ENCODE results near the gene MYO9A. TPM values are rescaled to one million over a fixed set of nuclear protein-coding genes. Genes with fewer than 3 reads are reported as not detected.

The MYO9A gene
- total RNA-seq, 1 donor from 2014 or later = 39.2 TPM

DNA sequence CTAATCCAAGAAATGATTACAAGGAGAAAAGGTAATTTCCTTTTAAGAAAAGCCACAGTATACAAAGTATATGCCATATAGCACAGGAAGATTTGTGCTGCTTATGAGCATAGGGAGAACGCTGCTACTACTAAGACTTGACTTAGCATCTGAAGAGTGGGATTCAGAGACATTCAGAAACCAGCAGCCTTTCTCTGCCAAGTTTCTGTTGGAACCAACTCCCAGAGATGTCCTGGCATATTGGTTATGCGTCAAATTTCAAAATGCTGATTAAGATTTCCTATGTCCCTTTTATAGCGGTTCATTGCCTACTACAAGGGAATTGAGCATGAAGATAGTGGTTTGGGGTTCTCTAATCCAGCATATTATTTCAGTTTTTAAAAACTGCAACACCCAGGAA lies 302.6 kb downstream of the MYO9A start:
- Mint-ChIP-seq H3K4me1 (ENCODE audit: unreplicated experiment) (no peaks in the 10 kb centered on the region), H3K4me3 (ENCODE audit: unreplicated experiment) (no peak overlapping the region), H3K36me3 (ENCODE audit: low read depth, unreplicated experiment) (peaks cover 4% of the 10 kb centered on the region), H3K27ac (ENCODE audit: unreplicated experiment) (no peak overlapping the region), H3K9me3 (ENCODE audit: unreplicated experiment) (no peaks in the 10 kb centered on the region), H3K27me3 (ENCODE audit: unreplicated experiment) (no peaks in the 10 kb centered on the region)
- TF ChIP-seq, protein P1, sequence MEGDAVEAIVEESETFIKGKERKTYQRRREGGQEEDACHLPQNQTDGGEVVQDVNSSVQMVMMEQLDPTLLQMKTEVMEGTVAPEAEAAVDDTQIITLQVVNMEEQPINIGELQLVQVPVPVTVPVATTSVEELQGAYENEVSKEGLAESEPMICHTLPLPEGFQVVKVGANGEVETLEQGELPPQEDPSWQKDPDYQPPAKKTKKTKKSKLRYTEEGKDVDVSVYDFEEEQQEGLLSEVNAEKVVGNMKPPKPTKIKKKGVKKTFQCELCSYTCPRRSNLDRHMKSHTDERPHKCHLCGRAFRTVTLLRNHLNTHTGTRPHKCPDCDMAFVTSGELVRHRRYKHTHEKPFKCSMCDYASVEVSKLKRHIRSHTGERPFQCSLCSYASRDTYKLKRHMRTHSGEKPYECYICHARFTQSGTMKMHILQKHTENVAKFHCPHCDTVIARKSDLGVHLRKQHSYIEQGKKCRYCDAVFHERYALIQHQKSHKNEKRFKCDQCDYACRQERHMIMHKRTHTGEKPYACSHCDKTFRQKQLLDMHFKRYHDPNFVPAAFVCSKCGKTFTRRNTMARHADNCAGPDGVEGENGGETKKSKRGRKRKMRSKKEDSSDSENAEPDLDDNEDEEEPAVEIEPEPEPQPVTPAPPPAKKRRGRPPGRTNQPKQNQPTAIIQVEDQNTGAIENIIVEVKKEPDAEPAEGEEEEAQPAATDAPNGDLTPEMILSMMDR (IDR thresholded peaks at IDR 0.05; ENCODE audit: unreplicated experiment) = no peak
- DNase-seq (ENCODE audit: low spot score) = no peak

DNA sequence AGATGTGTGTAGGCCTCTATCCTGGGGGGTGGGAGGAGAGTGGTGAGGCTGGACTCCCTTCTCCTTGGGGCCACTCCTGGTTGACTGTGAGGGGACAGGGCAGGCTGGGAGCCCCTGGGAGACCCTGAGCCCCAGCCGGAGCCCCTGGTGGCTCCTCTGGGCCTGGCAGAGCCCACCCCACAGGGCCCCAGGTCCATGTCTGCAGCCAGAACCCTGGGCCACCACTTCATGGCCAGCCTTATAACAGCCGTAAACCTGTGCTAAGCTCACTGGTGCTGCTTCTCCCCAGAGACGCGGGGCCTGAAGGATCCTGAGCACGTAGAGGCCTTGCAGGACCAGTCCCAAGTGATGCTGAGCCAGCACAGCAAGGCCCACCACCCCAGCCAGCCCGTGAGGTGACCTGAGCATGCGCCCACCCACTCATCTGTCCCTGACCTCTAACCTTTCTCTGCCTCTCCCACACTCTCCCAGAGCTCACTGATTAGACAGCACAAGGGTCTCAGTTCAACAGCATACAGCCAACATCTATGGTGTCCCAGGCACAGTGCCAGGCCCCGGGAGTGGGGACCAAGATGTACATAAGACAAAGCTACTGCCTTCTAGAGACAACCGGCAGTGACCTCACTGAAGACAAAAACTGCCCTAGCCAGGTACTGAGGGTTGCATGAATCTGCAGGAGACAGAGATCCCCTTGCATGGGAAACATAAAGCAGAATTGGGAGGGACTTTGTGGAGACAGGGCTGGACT lies 304.1 kb downstream of the MYO9A start:
- H3K27ac Mint-ChIP-seq (ENCODE audit: unreplicated experiment) = no peak overlapping the region
- H3K4me1 Mint-ChIP-seq (ENCODE audit: unreplicated experiment) = no peaks in the 10 kb centered on the region
- peaks cover 1% of the 10 kb centered on the region for H3K27me3 Mint-ChIP-seq (ENCODE audit: unreplicated experiment)
- H3K4me3 Mint-ChIP-seq (ENCODE audit: unreplicated experiment) = no peak overlapping the region
- peaks cover 3% of the 10 kb centered on the region for H3K36me3 Mint-ChIP-seq (ENCODE audit: low read depth, unreplicated experiment)
- DNase-seq (ENCODE audit: low spot score) = no peak
- H3K9me3 Mint-ChIP-seq (ENCODE audit: unreplicated experiment) = no peaks in the 10 kb centered on the region
- TF ChIP-seq, protein P1 (IDR thresholded peaks at IDR 0.05; ENCODE audit: unreplicated experiment) = no peak

DNA sequence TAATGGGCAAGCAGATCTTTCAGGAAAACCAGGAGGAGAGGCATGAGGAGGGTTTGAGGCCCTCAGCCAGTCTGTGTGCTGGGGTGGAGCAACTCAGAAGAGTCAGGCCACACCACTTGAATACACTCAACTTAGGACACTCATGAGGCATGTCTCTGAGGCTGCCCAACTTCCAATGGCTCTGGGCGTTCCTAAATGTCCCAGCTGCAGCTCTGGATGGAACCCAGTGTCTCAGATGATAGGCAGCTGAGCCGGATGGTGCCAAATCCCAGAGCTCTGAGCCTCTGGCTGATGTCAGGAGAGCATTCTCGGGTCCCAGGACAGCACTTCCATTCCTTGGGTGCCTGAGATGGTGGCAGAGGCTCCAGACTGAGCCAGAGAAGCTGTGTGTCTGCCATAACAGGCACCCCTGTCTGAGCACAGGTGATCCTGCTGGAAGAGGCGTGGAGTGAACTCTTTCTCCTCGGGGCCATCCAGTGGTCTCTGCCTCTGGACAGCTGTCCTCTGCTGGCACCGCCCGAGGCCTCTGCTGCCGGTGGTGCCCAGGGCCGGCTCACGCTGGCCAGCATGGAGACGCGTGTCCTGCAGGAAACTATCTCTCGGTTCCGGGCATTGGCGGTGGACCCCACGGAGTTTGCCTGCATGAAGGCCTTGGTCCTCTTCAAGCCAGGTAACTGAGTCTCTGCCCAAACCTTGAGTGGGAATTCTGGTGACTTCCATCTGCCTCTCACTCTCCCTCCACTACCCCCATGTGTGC lies 304.8 kb downstream of the MYO9A start:
- H3K4me1 Mint-ChIP-seq (ENCODE audit: unreplicated experiment) = peaks cover 4% of the 10 kb centered on the region
- H3K36me3 Mint-ChIP-seq (ENCODE audit: low read depth, unreplicated experiment) = peaks cover 3% of the 10 kb centered on the region
- H3K27me3 Mint-ChIP-seq (ENCODE audit: unreplicated experiment) = peaks cover 1% of the 10 kb centered on the region
- no peak for DNase-seq (ENCODE audit: low spot score)
- H3K4me3 Mint-ChIP-seq (ENCODE audit: unreplicated experiment) = no peak overlapping the region
- TF ChIP-seq, protein P1 (IDR thresholded peaks at IDR 0.05; ENCODE audit: unreplicated experiment) = no peak
- H3K9me3 Mint-ChIP-seq (ENCODE audit: unreplicated experiment) = no peaks in the 10 kb centered on the region
- H3K27ac Mint-ChIP-seq (ENCODE audit: unreplicated experiment) = no peak overlapping the region

DNA sequence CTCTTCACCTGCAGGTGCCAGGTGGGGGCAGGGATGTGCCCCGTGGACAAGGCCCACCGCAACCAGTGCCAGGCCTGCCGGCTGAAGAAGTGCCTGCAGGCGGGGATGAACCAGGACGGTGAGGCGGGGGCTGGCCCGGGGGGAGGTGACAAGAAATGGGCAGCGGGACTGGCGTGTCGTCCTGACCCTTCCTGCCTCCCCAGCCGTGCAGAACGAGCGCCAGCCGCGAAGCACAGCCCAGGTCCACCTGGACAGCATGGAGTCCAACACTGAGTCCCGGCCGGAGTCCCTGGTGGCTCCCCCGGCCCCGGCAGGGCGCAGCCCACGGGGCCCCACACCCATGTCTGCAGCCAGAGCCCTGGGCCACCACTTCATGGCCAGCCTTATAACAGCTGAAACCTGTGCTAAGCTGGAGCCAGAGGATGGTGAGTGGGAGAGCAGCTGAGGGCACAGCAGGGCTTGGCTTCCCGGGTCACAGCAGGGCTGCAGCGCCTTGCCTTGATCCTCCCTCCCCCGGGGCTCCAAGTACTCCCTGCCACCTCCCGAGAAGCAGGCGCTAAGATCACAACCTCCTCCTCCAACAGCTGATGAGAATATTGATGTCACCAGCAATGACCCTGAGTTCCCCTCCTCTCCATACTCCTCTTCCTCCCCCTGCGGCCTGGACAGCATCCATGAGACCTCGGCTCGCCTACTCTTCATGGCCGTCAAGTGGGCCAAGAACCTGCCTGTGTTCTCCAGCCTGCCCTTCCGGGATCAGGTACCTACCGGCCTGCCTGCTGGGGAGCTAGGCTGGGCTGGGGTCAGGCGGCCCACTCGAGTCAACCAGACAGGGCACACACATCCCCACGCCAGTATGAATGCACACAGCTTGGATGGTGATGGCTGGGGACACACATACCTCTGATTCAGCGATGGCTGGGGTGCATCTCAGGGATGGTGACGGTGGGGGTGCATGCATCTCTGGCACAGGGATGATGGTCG lies 305.9 kb downstream of the MYO9A start:
- no peak overlapping the region for H3K4me3 Mint-ChIP-seq (ENCODE audit: unreplicated experiment)
- H3K4me1 Mint-ChIP-seq (ENCODE audit: unreplicated experiment) = peaks cover 15% of the 10 kb centered on the region
- H3K9me3 Mint-ChIP-seq (ENCODE audit: unreplicated experiment) = no peaks in the 10 kb centered on the region
- no peaks in the 10 kb centered on the region for H3K36me3 Mint-ChIP-seq (ENCODE audit: low read depth, unreplicated experiment)
- DNase-seq (ENCODE audit: low spot score) = no peak
- H3K27me3 Mint-ChIP-seq (ENCODE audit: unreplicated experiment) = peaks cover 1% of the 10 kb centered on the region
- TF ChIP-seq, protein P1 (IDR thresholded peaks at IDR 0.05; ENCODE audit: unreplicated experiment) = no peak
- H3K27ac Mint-ChIP-seq (ENCODE audit: unreplicated experiment) = no peak overlapping the region

Data from endothelial cell (in vitro differentiated cells).